ENCODE measurements around the gene ADAM21. TPM values are rescaled to one million over a fixed set of nuclear protein-coding genes. Genes with fewer than 3 reads are reported as not detected.

The ADAM21 gene
- total RNA-seq (2021): 0.09 TPM in 1 of 2 replicates, not detected in the other
- long read RNA-seq, partial matches to known transcripts: 0 of 3 reads
- long read RNA-seq, other reads (novel, unspliced or antisense): 3 of 3 reads

DNA sequence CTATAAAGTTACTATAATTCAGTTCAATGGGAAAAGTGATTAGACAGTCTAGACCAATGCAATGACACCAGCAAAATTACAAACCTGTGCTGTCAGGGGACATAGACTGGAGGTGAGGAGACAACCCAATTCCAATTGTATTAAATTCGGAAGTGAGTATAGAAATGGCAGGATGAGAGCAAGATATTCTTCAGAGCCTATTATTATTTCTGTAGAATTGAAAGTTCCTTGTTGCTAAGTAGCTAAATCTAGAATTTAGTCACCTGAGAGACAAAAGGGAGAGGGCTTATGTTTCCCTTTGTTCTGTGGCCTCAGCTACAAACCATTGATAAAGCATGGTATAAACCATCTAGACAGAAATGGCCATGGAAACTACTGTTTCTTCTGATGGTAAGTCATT is at the start of gene ADAM21:
TSS of gene ADAM21 (plus strand) at position 301 of the 400 bp plus-strand sequence. CDS start 5,326 bp downstream, outside the sequence.
- Histone ChIP-seq H3K79me2 (ENCODE audit: insufficient read depth, low read length) (no peaks in the 10 kb centered on the region), H3K9ac (ENCODE audit: extremely low read depth, insufficient read length, low read length) (no peak within 1 kb of the TSS), H3K23ac (ENCODE audit: insufficient read length, low read depth, low read length) (no peak within 1 kb of the TSS), H2BK12ac (ENCODE audit: insufficient read length, low read depth, low read length) (no peak within 1 kb of the TSS), H3K79me1 (ENCODE audit: insufficient read depth, low read depth, low read length, poor library complexity, severe bottlenecking) (no peaks in the 10 kb centered on the region), H3K4ac (ENCODE audit: low read depth, low read length) (no peak within 1 kb of the TSS), H3K18ac (ENCODE audit: insufficient read length, low read depth, low read length) (no peak within 1 kb of the TSS), H3K23me2 (ENCODE audit: insufficient read length, low read depth, low read length, poor library complexity, severe bottlenecking) (no peaks in the 10 kb centered on the region), H2BK120ac (ENCODE audit: low read depth, low read length, poor library complexity, severe bottlenecking) (no peak within 1 kb of the TSS), H2BK20ac (ENCODE audit: low read depth, low read length, poor library complexity, severe bottlenecking) (no peak within 1 kb of the TSS), H2AK5ac (ENCODE audit: insufficient read length, low read length) (no peak within 1 kb of the TSS), H3K9me3 (ENCODE audit: control insufficient read depth, low read depth, low read length) (peaks cover 4% of the 10 kb centered on the region), H2BK5ac (ENCODE audit: insufficient read length, low read length) (no peak within 1 kb of the TSS), H3K27me3 (ENCODE audit: insufficient read depth, low read length) (no peaks in the 10 kb centered on the region), H4K20me1 (ENCODE audit: control insufficient read depth, insufficient read depth, insufficient read length) (no peaks in the 10 kb centered on the region), H4K5ac (ENCODE audit: insufficient read length, low read depth, low read length) (no peak within 1 kb of the TSS), H4K8ac (replicated peaks; ENCODE audit: insufficient read length, low read depth, low read length) (no peak within 1 kb of the TSS), H3K4me2 (ENCODE audit: insufficient read depth, insufficient read length, low read length) (no peak within 1 kb of the TSS), H2AFZ (ENCODE audit: low read length) (no peak within 1 kb of the TSS), H3K56ac (ENCODE audit: insufficient read length, low read depth, low read length) (no peak within 1 kb of the TSS), H3K4me1 (ENCODE audit: insufficient read depth, low read length) (no peaks in the 10 kb centered on the region), H3T11ph (ENCODE audit: low read length) (no peak within 1 kb of the TSS), H3K14ac (ENCODE audit: insufficient read depth, low read length) (no peak within 1 kb of the TSS), H4K91ac (ENCODE audit: insufficient read length, low read depth, low read length) (no peak within 1 kb of the TSS), H3K27ac (ENCODE audit: insufficient read length, low read depth, low read length) (no peak within 1 kb of the TSS), H2BK15ac (ENCODE audit: low read depth, low read length) (no peak within 1 kb of the TSS)
- H3K4me3 Mint-ChIP-seq: no peak within 1 kb of the TSS
- no peaks in the 10 kb centered on the region; the same call in 1 of the 2 replicates for H3K27me3 Mint-ChIP-seq (ENCODE audit: low read depth)
- H3K4me1 Mint-ChIP-seq: peaks cover 3 to 6% of the 10 kb centered on the region in 2 experiments
- DNase-seq: no peak
- TF ChIP-seq, protein P1, sequence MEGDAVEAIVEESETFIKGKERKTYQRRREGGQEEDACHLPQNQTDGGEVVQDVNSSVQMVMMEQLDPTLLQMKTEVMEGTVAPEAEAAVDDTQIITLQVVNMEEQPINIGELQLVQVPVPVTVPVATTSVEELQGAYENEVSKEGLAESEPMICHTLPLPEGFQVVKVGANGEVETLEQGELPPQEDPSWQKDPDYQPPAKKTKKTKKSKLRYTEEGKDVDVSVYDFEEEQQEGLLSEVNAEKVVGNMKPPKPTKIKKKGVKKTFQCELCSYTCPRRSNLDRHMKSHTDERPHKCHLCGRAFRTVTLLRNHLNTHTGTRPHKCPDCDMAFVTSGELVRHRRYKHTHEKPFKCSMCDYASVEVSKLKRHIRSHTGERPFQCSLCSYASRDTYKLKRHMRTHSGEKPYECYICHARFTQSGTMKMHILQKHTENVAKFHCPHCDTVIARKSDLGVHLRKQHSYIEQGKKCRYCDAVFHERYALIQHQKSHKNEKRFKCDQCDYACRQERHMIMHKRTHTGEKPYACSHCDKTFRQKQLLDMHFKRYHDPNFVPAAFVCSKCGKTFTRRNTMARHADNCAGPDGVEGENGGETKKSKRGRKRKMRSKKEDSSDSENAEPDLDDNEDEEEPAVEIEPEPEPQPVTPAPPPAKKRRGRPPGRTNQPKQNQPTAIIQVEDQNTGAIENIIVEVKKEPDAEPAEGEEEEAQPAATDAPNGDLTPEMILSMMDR (conservative IDR thresholded peaks at IDR 0.05): no peak
- H3K9me3 Mint-ChIP-seq: peaks cover 7 to 8% of the 10 kb centered on the region in 2 experiments
- no CpG with 5 or more reads among the region's 1 CpG for WGBS (ENCODE audit: extremely low coverage, insufficient read length, low lambda C conversion rate)
- H3K36me3 Mint-ChIP-seq (ENCODE audit: insufficient read depth in 1 of 3, low read depth in 3 of 3): peaks cover 0 to 15% (median 8%) of the 10 kb centered on the region in 3 experiments; a peak in 4 of 7 replicates
- no peak within 1 kb of the TSS for H3K27ac Mint-ChIP-seq
